SK-N-SH treated with all-trans-retinoic acid at 6 μM for 48 hours (cell line): ENCODE measurements around the gene TENT4B.

ENCODE experiments used
- ATAC-seq: fragments of 200-7000 bp; cut with Tn5 transposase; 3 replicates; pipeline ENCODE4 v1.9.1; 2020; ENCODE audit warnings: mild to moderate bottlenecking, moderate library complexity
- BACH2 ChIP-seq: fragments of 250-450 bp; sonication (Bioruptor Pico); IDR thresholded peaks from 2 replicates; pipeline ENCODE4 v1.9.0; 2021; ENCODE audit warnings: mild to moderate bottlenecking, borderline replicate concordance
- CSDC2 ChIP-seq: fragments of 250-450 bp; sonication (Bioruptor Pico); IDR thresholded peaks from 2 replicates; pipeline ENCODE4 v1.5.0; 2020; ENCODE audit warnings: mild to moderate bottlenecking, moderate library complexity
- ESRRG ChIP-seq: fragments of 250-450 bp; sonication (Bioruptor Pico); IDR thresholded peaks from 2 replicates; pipeline ENCODE4 v1.6.1; 2021; ENCODE audit warnings: mild to moderate bottlenecking
- GLIS3 ChIP-seq: fragments of 250-450 bp; sonication (Bioruptor Pico); IDR thresholded peaks from 2 replicates; pipeline ENCODE4 v1.5.0; 2020; ENCODE audit warnings: mild to moderate bottlenecking, moderate library complexity
- ISL1 ChIP-seq: fragments of 250-450 bp; sonication (Bioruptor Pico); IDR thresholded peaks from 2 replicates; pipeline ENCODE4 v2.1.2; 2022; ENCODE audit warnings: mild to moderate bottlenecking, moderate library complexity
- OSR1 ChIP-seq: fragments of 250-450 bp; sonication (Bioruptor Pico); IDR thresholded peaks from 2 replicates; pipeline ENCODE4 v1.8.0; 2022; ENCODE audit warnings: moderate library complexity, mild to moderate bottlenecking, inconsistent platforms
- PPARA ChIP-seq: fragments of 250-450 bp; sonication (Bioruptor Pico); IDR thresholded peaks from 2 replicates; pipeline ENCODE4 v1.5.0; 2020; ENCODE audit warnings: mild to moderate bottlenecking, borderline replicate concordance
- RARB ChIP-seq: fragments of 250-450 bp; sonication (Bioruptor Pico); IDR thresholded peaks from 2 replicates; pipeline ENCODE4 v1.8.0; 2021; ENCODE audit warnings: mild to moderate bottlenecking, moderate library complexity
- TCF4 ChIP-seq: fragments of 250-450 bp; sonication (Bioruptor Pico); IDR thresholded peaks from 2 replicates; pipeline ENCODE4 v1.8.0; 2021; ENCODE audit warnings: mild to moderate bottlenecking, moderate library complexity, borderline replicate concordance
- TOX ChIP-seq: fragments of 250-450 bp; sonication (Bioruptor Pico); IDR thresholded peaks from 2 replicates; pipeline ENCODE4 v1.8.0; 2021; ENCODE audit warnings: mild to moderate bottlenecking, moderate library complexity, borderline replicate concordance
- ZC3H10 ChIP-seq: fragments of 250-450 bp; sonication (Bioruptor Pico); IDR thresholded peaks from 2 replicates; pipeline ENCODE4 v1.5.1; 2021; ENCODE audit warnings: mild to moderate bottlenecking, moderate library complexity
- ZFP3 ChIP-seq: fragments of 250-450 bp; sonication (Bioruptor Pico); IDR thresholded peaks from 2 replicates; pipeline ENCODE4 v1.5.0; 2020; ENCODE audit warnings: mild to moderate bottlenecking, moderate library complexity
- ZFP30 ChIP-seq: fragments of 450-650 bp; formaldehyde crosslinking; IDR thresholded peaks from 2 replicates; pipeline ENCODE4 v1.5.0; 2022; ENCODE audit warnings: mild to moderate bottlenecking, moderate library complexity
- ZNF565 ChIP-seq: fragments of 450-650 bp; formaldehyde crosslinking; conservative IDR thresholded peaks from 2 replicates; pipeline ENCODE4 v1.5.0; 2020; ENCODE audit warnings: low read depth, mild to moderate bottlenecking, moderate library complexity
- ZNF70 ChIP-seq: fragments of 450-650 bp; formaldehyde crosslinking; IDR thresholded peaks from 2 replicates; pipeline ENCODE4 v1.5.0; 2020; ENCODE audit warnings: mild to moderate bottlenecking, moderate library complexity
- ZNF8 ChIP-seq: fragments of 450-650 bp; formaldehyde crosslinking; IDR thresholded peaks from 2 replicates; pipeline ENCODE4 v1.5.0; 2020; ENCODE audit warnings: mild to moderate bottlenecking, moderate library complexity
- TF ChIP-seq, protein P1 (sequence below): fragments of 250-450 bp; sonication (Bioruptor Pico); IDR thresholded peaks from 2 replicates; pipeline ENCODE4 v1.5.1; 2020; ENCODE audit warnings: low read depth, mild to moderate bottlenecking, moderate library complexity
- TF ChIP-seq, protein P2 (sequence below): fragments of 250-450 bp; sonication (Bioruptor Pico); IDR thresholded peaks from 2 replicates; pipeline ENCODE4 v1.5.1; 2021; ENCODE audit warnings: mild to moderate bottlenecking, moderate library complexity
- TF ChIP-seq, protein P3 (sequence below): fragments of 250-450 bp; sonication (Bioruptor Pico); IDR thresholded peaks from 2 replicates; pipeline ENCODE4 v1.8.0; 2021; ENCODE audit warnings: low read depth, mild to moderate bottlenecking, moderate library complexity, borderline replicate concordance
- TF ChIP-seq, protein P4 (sequence below): fragments of 250-450 bp; sonication (Bioruptor Pico); IDR thresholded peaks from 2 replicates; pipeline ENCODE4 v1.8.0; 2020; ENCODE audit warnings: mild to moderate bottlenecking, moderate library complexity, borderline replicate concordance
- TF ChIP-seq, protein P5 (sequence below): fragments of 250-450 bp; sonication (Bioruptor Pico); IDR thresholded peaks from 2 replicates; pipeline ENCODE4 v1.5.0; 2020; ENCODE audit warnings: mild to moderate bottlenecking, moderate library complexity

TENT4B gene

DNA sequence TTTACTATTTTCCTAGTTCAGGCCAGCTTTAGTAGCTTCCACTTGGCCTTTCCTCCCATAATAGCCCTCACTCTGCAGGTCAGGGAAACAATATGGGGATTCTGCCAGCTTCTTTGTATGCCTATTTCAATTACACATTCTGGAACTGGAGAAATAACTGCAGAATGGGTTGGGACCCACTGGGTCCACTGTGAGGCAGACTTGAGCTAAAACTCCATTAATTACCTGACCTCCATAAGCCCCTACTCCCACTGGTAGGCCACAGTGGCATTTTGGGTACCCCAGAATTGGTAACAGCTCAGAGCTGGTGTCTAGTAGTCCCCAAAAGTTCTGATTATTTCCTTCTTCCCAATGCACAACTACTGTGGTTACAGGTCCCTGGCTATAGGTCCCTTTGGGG, 16.7 kb upstream of the TENT4B start:
- no peak for TF ChIP-seq ESRRG (CRISPR knock-in tag)
- TF ChIP-seq, protein P1, sequence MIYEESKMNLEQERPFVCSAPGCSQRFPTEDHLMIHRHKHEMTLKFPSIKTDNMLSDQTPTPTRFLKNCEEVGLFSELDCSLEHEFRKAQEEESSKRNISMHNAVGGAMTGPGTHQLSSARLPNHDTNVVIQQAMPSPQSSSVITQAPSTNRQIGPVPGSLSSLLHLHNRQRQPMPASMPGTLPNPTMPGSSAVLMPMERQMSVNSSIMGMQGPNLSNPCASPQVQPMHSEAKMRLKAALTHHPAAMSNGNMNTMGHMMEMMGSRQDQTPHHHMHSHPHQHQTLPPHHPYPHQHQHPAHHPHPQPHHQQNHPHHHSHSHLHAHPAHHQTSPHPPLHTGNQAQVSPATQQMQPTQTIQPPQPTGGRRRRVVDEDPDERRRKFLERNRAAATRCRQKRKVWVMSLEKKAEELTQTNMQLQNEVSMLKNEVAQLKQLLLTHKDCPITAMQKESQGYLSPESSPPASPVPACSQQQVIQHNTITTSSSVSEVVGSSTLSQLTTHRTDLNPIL (CRISPR knock-in tag), result no peak
- ATAC-seq, result no peak

DNA sequence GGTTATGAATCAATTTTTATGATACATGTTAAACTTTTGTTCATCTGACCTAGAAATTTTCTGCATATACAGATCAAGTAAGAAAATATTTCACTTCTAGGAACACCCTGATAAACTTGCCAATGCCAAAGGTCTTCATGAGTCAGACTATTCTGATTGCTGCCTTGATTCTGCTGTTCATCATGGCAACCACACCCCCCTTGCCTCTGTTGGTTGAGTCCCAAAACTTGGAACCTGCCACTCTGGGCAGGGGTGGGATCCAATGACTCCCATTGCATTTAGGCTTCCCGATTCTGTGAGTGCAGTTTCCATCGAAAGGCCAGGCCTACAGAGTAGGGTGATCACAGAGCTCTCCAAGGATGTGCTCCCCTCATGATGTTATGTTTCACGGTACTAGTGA, 15.8 kb upstream of the TENT4B start:
- TF ChIP-seq ZNF8 (CRISPR knock-in tag) (no peak), ZFP3 (CRISPR knock-in tag) (no peak), GLIS3 (CRISPR knock-in tag) (no peak), ZFP30 (CRISPR knock-in tag) (no peak), ZNF565 (no peak), PPARA (no peak), TOX (CRISPR knock-in tag) (no peak), BACH2 (CRISPR knock-in tag) (no peak), ZNF70 (no peak)
- TF ChIP-seq, protein P2, sequence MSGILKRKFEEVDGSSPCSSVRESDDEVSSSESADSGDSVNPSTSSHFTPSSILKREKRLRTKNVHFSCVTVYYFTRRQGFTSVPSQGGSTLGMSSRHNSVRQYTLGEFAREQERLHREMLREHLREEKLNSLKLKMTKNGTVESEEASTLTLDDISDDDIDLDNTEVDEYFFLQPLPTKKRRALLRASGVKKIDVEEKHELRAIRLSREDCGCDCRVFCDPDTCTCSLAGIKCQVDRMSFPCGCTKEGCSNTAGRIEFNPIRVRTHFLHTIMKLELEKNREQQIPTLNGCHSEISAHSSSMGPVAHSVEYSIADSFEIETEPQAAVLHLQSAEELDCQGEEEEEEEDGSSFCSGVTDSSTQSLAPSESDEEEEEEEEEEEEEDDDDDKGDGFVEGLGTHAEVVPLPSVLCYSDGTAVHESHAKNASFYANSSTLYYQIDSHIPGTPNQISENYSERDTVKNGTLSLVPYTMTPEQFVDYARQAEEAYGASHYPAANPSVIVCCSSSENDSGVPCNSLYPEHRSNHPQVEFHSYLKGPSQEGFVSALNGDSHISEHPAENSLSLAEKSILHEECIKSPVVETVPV, result no peak
- TF ChIP-seq, protein P3, sequence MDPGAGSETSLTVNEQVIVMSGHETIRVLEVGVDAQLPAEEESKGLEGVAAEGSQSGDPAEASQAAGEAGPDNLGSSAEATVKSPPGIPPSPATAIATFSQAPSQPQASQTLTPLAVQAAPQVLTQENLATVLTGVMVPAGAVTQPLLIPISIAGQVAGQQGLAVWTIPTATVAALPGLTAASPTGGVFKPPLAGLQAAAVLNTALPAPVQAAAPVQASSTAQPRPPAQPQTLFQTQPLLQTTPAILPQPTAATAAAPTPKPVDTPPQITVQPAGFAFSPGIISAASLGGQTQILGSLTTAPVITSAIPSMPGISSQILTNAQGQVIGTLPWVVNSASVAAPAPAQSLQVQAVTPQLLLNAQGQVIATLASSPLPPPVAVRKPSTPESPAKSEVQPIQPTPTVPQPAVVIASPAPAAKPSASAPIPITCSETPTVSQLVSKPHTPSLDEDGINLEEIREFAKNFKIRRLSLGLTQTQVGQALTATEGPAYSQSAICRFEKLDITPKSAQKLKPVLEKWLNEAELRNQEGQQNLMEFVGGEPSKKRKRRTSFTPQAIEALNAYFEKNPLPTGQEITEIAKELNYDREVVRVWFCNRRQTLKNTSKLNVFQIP, result no peak
- TF ChIP-seq, protein P4, sequence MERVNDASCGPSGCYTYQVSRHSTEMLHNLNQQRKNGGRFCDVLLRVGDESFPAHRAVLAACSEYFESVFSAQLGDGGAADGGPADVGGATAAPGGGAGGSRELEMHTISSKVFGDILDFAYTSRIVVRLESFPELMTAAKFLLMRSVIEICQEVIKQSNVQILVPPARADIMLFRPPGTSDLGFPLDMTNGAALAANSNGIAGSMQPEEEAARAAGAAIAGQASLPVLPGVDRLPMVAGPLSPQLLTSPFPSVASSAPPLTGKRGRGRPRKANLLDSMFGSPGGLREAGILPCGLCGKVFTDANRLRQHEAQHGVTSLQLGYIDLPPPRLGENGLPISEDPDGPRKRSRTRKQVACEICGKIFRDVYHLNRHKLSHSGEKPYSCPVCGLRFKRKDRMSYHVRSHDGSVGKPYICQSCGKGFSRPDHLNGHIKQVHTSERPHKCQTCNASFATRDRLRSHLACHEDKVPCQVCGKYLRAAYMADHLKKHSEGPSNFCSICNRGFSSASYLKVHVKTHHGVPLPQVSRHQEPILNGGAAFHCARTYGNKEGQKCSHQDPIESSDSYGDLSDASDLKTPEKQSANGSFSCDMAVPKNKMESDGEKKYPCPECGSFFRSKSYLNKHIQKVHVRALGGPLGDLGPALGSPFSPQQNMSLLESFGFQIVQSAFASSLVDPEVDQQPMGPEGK, result no peak
- TF ChIP-seq, all 23 proteins: peak for 0
- ATAC-seq, result no peak

DNA sequence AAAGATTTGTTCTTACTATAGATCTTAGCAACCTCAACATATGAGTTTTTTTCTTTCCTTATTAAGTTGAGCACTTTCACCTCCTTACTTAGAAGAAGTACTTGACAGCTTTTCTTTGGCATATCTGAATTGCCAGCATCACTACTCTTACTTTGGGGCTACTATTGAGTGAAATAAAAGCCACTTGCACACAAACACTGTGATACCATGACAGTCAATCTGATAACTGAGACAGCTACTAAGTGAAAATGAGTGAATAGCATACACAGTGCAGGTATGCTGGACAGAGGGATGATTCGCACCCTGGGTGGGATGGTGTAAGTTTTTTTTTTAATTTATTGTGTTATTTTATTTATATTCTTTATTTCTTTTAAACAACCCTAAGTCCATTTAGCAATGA, 13.5 kb upstream of the TENT4B start:
- TF ChIP-seq TCF4 (CRISPR knock-in tag), result no peak
- no peak for ATAC-seq

DNA sequence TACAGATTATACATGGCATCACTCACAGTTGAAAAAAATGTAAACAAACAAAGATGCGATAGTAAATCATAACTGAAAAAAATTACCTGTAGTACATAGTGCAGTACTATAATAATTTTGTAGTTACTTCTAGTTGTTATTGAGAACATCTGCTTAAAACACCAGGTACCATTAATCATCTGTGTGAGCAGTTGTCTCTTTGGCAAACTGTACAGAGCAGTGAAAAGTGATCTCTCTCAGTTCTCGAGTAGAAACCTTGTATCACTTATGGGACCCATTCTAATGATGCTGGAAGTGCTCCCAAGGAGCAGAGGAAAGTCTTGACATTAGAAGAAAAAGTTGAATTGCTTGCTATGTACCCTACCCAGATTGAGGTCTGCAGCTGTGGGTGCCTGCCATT, 8.9 kb upstream of the TENT4B start:
- ATAC-seq, result peak; percentile 35; the same call in 2 of the 3 replicates
- no peak for TF ChIP-seq ESRRG (CRISPR knock-in tag)
- no peak for TF ChIP-seq ZC3H10 (CRISPR knock-in tag)
- TF ChIP-seq ZFP30 (CRISPR knock-in tag), result no peak
- TF ChIP-seq ZNF70, result no peak
- no peak for TF ChIP-seq ZFP3 (CRISPR knock-in tag)
- TF ChIP-seq GLIS3 (CRISPR knock-in tag), result no peak
- TF ChIP-seq, protein P2, result no peak
- no peak for TF ChIP-seq ZNF8 (CRISPR knock-in tag)
- no peak for TF ChIP-seq ZNF565
- TF ChIP-seq CSDC2 (CRISPR knock-in tag), result no peak
- TF ChIP-seq PPARA, result no peak
- TF ChIP-seq OSR1 (CRISPR knock-in tag), result no peak
- no peak for TF ChIP-seq RARB
- TF ChIP-seq ISL1 (CRISPR knock-in tag), result no peak
- TF ChIP-seq, protein P5, sequence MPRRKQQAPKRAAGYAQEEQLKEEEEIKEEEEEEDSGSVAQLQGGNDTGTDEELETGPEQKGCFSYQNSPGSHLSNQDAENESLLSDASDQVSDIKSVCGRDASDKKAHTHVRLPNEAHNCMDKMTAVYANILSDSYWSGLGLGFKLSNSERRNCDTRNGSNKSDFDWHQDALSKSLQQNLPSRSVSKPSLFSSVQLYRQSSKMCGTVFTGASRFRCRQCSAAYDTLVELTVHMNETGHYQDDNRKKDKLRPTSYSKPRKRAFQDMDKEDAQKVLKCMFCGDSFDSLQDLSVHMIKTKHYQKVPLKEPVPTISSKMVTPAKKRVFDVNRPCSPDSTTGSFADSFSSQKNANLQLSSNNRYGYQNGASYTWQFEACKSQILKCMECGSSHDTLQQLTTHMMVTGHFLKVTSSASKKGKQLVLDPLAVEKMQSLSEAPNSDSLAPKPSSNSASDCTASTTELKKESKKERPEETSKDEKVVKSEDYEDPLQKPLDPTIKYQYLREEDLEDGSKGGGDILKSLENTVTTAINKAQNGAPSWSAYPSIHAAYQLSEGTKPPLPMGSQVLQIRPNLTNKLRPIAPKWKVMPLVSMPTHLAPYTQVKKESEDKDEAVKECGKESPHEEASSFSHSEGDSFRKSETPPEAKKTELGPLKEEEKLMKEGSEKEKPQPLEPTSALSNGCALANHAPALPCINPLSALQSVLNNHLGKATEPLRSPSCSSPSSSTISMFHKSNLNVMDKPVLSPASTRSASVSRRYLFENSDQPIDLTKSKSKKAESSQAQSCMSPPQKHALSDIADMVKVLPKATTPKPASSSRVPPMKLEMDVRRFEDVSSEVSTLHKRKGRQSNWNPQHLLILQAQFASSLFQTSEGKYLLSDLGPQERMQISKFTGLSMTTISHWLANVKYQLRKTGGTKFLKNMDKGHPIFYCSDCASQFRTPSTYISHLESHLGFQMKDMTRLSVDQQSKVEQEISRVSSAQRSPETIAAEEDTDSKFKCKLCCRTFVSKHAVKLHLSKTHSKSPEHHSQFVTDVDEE (CRISPR knock-in tag), result no peak
- TF ChIP-seq, protein P1 (CRISPR knock-in tag), result no peak
- TF ChIP-seq, protein P4, result no peak
- no peak for TF ChIP-seq TCF4 (CRISPR knock-in tag)
